Stomach (tissue), 9 donors: ENCODE results near the gene SEMA5A. TPM values are rescaled to one million over a fixed set of nuclear protein-coding genes. Genes with fewer than 3 reads are reported as not detected.

Experiments used
- DNase-seq, 2 donors: peaks; one replicate each; pipeline versions ENCODE4 v3.0.0 to v3.0.0-alpha.2; 2013 to 2019
- H3K27ac ChIP-seq, 5 donors: fragments of 200-600 bp in 4 of 5; sonication (generic) in 4 of 5; one replicate each; pipeline ENCODE4 v1.5.1; 2013 to 2019; ENCODE audit warnings: mild to moderate bottlenecking in 1 of 5, moderate library complexity in 1 of 5
- H3K27me3 ChIP-seq, 3 donors: fragments of 200-600 bp; sonication (generic); one replicate each; pipeline ENCODE4 v1.5.1; 2017 to 2019; ENCODE audit warnings: mixed run types in 1 of 3
- H3K36me3 ChIP-seq, 4 donors: fragments of 200-600 bp; sonication (generic); 1 replicate in 3 of 4; 2 replicates in 1 of 4; pipeline ENCODE4 v1.5.1; 2016 to 2019
- H3K4me1 ChIP-seq, 4 donors: fragments of 200-600 bp; sonication (generic); one replicate each; pipeline ENCODE4 v1.5.1; 2016 to 2019
- H3K4me3 ChIP-seq, 4 donors: fragments of 200-600 bp; sonication (generic) in 3 of 4; one replicate each; pipeline ENCODE4 v1.5.1; 2016 to 2019; ENCODE audit warnings: mild to moderate bottlenecking in 1 of 4
- H3K9me3 ChIP-seq, 4 donors: fragments of 200-600 bp; sonication (generic); one replicate each; pipeline ENCODE4 v1.5.1; 2016 to 2019
- CTCF ChIP-seq, 7 experiments: fragments of 450-650 bp in 4 of 7; fragments of 200-600 bp in 3 of 7; sonication (generic) in 3 of 7; IDR thresholded peaks; one replicate each; pipeline ENCODE4 v1.5.1; 2016 to 2019; ENCODE audit warnings: antibody characterized with exemption in 7 of 7, control low read depth in 2 of 7, mild to moderate bottlenecking in 1 of 7
- POLR2A ChIP-seq, 4 donors: fragments of 450-650 bp; IDR thresholded peaks; one replicate each; pipeline ENCODE4 v1.6.1; 2016; ENCODE audit warnings: antibody characterized with exemption in 4 of 4, control low read depth in 2 of 4, mild to moderate bottlenecking in 1 of 4, moderate library complexity in 1 of 4
- intact Hi-C: fragments of 100-400 bp; cut with DNase I; formaldehyde crosslinking; loops from one replicate; pipeline ENCODE4 v1.15.1; 2023; ENCODE audit warnings: low total_unique reads
- polyA plus RNA-seq, 3 donors: library from polyadenylated mRNA; stranded (reverse); fragments of 200-250 nt; gene quantifications; one replicate each; pipeline ENCODE4 v1.2.3, GENCODE V29; 2013
- small RNA-seq, 4 donors: library from RNA; depleted of rRNA; stranded (forward); fragments of <200 nt; gene quantifications; one replicate each; pipeline ENCODE3, GENCODE V24; 2016
- total RNA-seq, 5 donors: library from RNA; depleted of rRNA; stranded (reverse); fragments of >200 nt; gene quantifications; one replicate each; pipeline versions ENCODE4 v1.1.0 to v1.2.3, GENCODE V29; 2014 to 2016
- donor health status: healthy with polysubstance abuse.
- donor health status: Bipolar disorder and iron deficiency.
- donor health status: healthy.

The SEMA5A gene
- total and polyA plus RNA-seq, 8 donors: 0.62 to 26.4 (median 3.2) TPM

- Histone ChIP-seq H3K27ac (no peak overlapping the region), H3K4me1 (no peaks in the 10 kb centered on the region), H3K4me3 (no peak overlapping the region), H3K27me3 (no peaks in the 10 kb centered on the region), H3K36me3 (no peaks in the 10 kb centered on the region), H3K9me3 (peaks cover 0 to 4% (median 0%) of the 10 kb centered on the region in 4 donors)
- no peak for TF ChIP-seq POLR2A (IDR thresholded peaks at IDR 0.05)
- peak in 1 of 7 experiments; percentile 18 for TF ChIP-seq CTCF (IDR thresholded peaks at IDR 0.05)
- intact Hi-C loops: no loop called here
- no peak for DNase-seq
Observed at GRCh38 chr5:8993031-8993430, 552.8 kb downstream of the SEMA5A start.

Small RNAs within 50 kb of the gene (small RNA-seq; reads per million reads assigned to genes)
- gene MIR4636: 0 to 0.60 (median 0) reads per million in 4 donors
- gene SNORD123: 284 to 516 (median 456) reads per million in 4 donors

Other genes starting within 250 kb of the SEMA5A start
- gene TAS2R1, start 84.3 kb upstream of the SEMA5A start, total RNA-seq: not detected
- not detected for gene TAS2R1, start 84.3 kb upstream of the SEMA5A start, polyA plus RNA-seq